K562 (cell line): ENCODE measurements around the gene MTSS2. TPM values are rescaled to one million over a fixed set of nuclear protein-coding genes. Genes with fewer than 3 reads are reported as not detected.

Experiments used
- ATAC-seq: fragments of 200-7000 bp; cut with Tn5 transposase; 3 replicates; pipeline ENCODE4 v1.9.1; 2020; ENCODE audit warnings: moderate library complexity
- BruUV-seq: library from RNA; stranded (reverse); fragments of 400-500 nt; replicated peaks from 2 replicates; lab custom pipeline; 2021; lab: Mats Ljungman, UMichigan
- CTCF ChIA-PET: fragments of 300-600 bp; formaldehyde crosslinking; extraction: SDS; loops from one replicate; lab custom pipeline; 2021; ENCODE audit warnings: low intra/inter-chr PET ratio; lab: Yijun Ruan, JAX
- POLR2A ChIA-PET: fragments of 300-600, 350-650 bp; sonication (Branson Sonifier 250); formaldehyde crosslinking; extraction: SDS; loops from one replicate; lab custom pipeline; 2021; ENCODE audit warnings: antibody characterized with exemption, inconsistent platforms; lab: Yijun Ruan, JAX
- DNase-seq, 4 experiments: peaks; one replicate each; pipeline versions ENCODE4 v3.0.0 to v3.0.0-alpha.2; 2011 to 2018; ENCODE audit warnings: low spot score in 3 of 4, mixed read lengths in 3 of 4; ENCODE audit errors: extremely low read depth in 1 of 4
- FAIRE-seq: peaks from 2 replicates; lab custom pipeline; 2011; peaks lifted over from hg19 to GRCh38; lab: Jason Lieb, UNC
- H2AFZ ChIP-seq: 2 replicates; pipeline ENCODE4 v1.6.0; 2011; ENCODE audit warnings: low read depth, low read length, control low read depth, inconsistent platforms
- H3K27ac ChIP-seq: fragments of 200-600 bp; 3 replicates; pipeline ENCODE4 v1.8.0; 2011; ENCODE audit warnings: low read depth, mild to moderate bottlenecking, control low read depth, inconsistent platforms, low read length, moderate library complexity, mixed read lengths; ENCODE audit errors: extremely low read depth
- H3K27me3 ChIP-seq, 2 experiments: fragments of 300-600 bp in 1 of 2; 2 replicates in 1 of 2; 3 replicates in 1 of 2; pipeline versions ENCODE4 v1.6.0 to v1.8.0; 2011; ENCODE audit warnings: inconsistent platforms in 2 of 2, low read length in 2 of 2, mild to moderate bottlenecking in 1 of 2, mixed read lengths in 1 of 2, moderate library complexity in 1 of 2; ENCODE audit not compliant: control insufficient read depth in 2 of 2, insufficient read depth in 2 of 2
- H3K36me3 ChIP-seq: fragments of 300-600 bp; 3 replicates; pipeline ENCODE4 v1.8.0; 2011; ENCODE audit warnings: mild to moderate bottlenecking, low read length, inconsistent platforms; ENCODE audit not compliant: control insufficient read depth, insufficient read depth
- H3K4me1 ChIP-seq, 2 experiments: fragments of 200-600 bp in 1 of 2; replicated peaks in 1 of 2; 2 replicates in 1 of 2; 3 replicates in 1 of 2; pipeline versions ENCODE4 v1.5.1 to v1.8.0; 2011; ENCODE audit warnings: inconsistent platforms in 2 of 2, low read length in 2 of 2, mild to moderate bottlenecking in 1 of 2, mixed read lengths in 1 of 2, moderate library complexity in 1 of 2; ENCODE audit not compliant: control insufficient read depth in 2 of 2, insufficient read depth in 2 of 2
- H3K4me2 ChIP-seq: 2 replicates; pipeline ENCODE4 v1.6.1; 2011; ENCODE audit warnings: low read length, control low read depth, inconsistent platforms, mixed read lengths; ENCODE audit not compliant: insufficient read depth
- H3K4me3 ChIP-seq: fragments of 200-600 bp; sonication (generic), shearing (Covaris generic); 2 replicates; pipeline ENCODE4 v1.5.1; 2016; ENCODE audit warnings: control low read depth, inconsistent platforms
- H3K79me2 ChIP-seq: fragments of 200-600 bp; 3 replicates; pipeline ENCODE4 v1.8.0; 2011; ENCODE audit warnings: low read length, inconsistent platforms; ENCODE audit not compliant: control insufficient read depth, insufficient read depth
- H3K9ac ChIP-seq, 2 experiments: 2 replicates each; pipeline versions ENCODE4 v1.6.0 to v1.6.1; 2011; ENCODE audit warnings: low read depth in 2 of 2, low read length in 2 of 2, control low read depth in 1 of 2, inconsistent platforms in 1 of 2, mild to moderate bottlenecking in 1 of 2, mixed read lengths in 1 of 2; ENCODE audit not compliant: insufficient read depth in 1 of 2
- H3K9me1 ChIP-seq: one replicate; pipeline ENCODE4 v1.6.0; 2011; ENCODE audit warnings: inconsistent platforms, mild to moderate bottlenecking, low read length, moderate library complexity; ENCODE audit not compliant: control insufficient read depth, insufficient read depth
- H3K9me3 ChIP-seq: replicated peaks from 2 replicates; pipeline ENCODE4 v1.5.1; 2011; ENCODE audit warnings: low read depth, low read length, inconsistent platforms; ENCODE audit not compliant: control insufficient read depth, insufficient read depth
- H4K20me1 ChIP-seq: replicated peaks from 2 replicates; pipeline ENCODE4 v1.6.1; 2011; ENCODE audit warnings: low read length, inconsistent platforms, mixed read lengths; ENCODE audit not compliant: control insufficient read depth, insufficient read depth
- ADNP ChIP-seq: fragments of 200-800 bp; sonication (Bioruptor generic); IDR thresholded peaks from 2 replicates; pipeline ENCODE4 v1.6.1; 2016; ENCODE audit warnings: missing genetic modification characterization, missing compliant biosample characterization
- BHLHE40 ChIP-seq: IDR thresholded peaks from 2 replicates; pipeline ENCODE4 v1.6.1; 2011; ENCODE audit warnings: low read length, improper control_type of control experiment
- ELF2 ChIP-seq: fragments of 250-450 bp; sonication (Bioruptor Pico); IDR thresholded peaks from 2 replicates; pipeline ENCODE4 v1.5.0; 2021; ENCODE audit warnings: mild to moderate bottlenecking
- GABPB1 ChIP-seq: sonication (generic); formaldehyde crosslinking; IDR thresholded peaks from 2 replicates; pipeline ENCODE4 v1.8.0; 2022; ENCODE audit warnings: mild to moderate bottlenecking, missing genetic modification reagents
- NR2C1 ChIP-seq, 2 experiments: fragments of 450-650 bp; IDR thresholded peaks; 2 replicates each; pipeline ENCODE4 v1.6.1; 2017; ENCODE audit warnings: mild to moderate bottlenecking in 2 of 2, antibody characterized with exemption in 1 of 2, inconsistent platforms in 1 of 2, missing compliant biosample characterization in 1 of 2, missing genetic modification characterization in 1 of 2
- NR2C2 ChIP-seq, 2 experiments: fragments of 200-800 bp in 1 of 2; sonication (Bioruptor generic) in 1 of 2; sonication (generic) in 1 of 2; formaldehyde crosslinking in 1 of 2; IDR thresholded peaks; 2 replicates each; pipeline versions ENCODE4 v1.6.1 to v1.8.0; 2016 to 2022; ENCODE audit warnings: mild to moderate bottlenecking in 1 of 2, missing compliant biosample characterization in 1 of 2, missing genetic modification characterization in 1 of 2, missing genetic modification reagents in 1 of 2
- NUFIP1 ChIP-seq: fragments of 450-650 bp; IDR thresholded peaks from 2 replicates; pipeline ENCODE4 v1.6.1; 2018; ENCODE audit not compliant: partially characterized antibody
- POLR2G ChIP-seq: fragments of 200-400 bp; formaldehyde crosslinking; IDR thresholded peaks from 2 replicates; pipeline ENCODE4 v1.6.1; 2017; ENCODE audit warnings: low read depth, mild to moderate bottlenecking, antibody characterized with exemption, low read length, moderate library complexity
- SP1 ChIP-seq: sonication (generic); formaldehyde crosslinking; IDR thresholded peaks from 2 replicates; pipeline ENCODE4 v1.8.1; 2022; ENCODE audit warnings: mild to moderate bottlenecking, missing genetic modification reagents
- ZC3H4 ChIP-seq: sonication (generic); formaldehyde crosslinking; IDR thresholded peaks from 2 replicates; pipeline ENCODE4 v1.9.0; 2021; ENCODE audit warnings: missing genetic modification reagents, borderline replicate concordance
- ZNF354B ChIP-seq: fragments of 250-450 bp; sonication (Bioruptor Pico); IDR thresholded peaks from 2 replicates; pipeline ENCODE4 v1.4.0; 2020
- WGBS: fragments of 100-300 bp; shearing (Covaris generic); methylation state at CpG from one replicate; pipeline ENCODE4 v1.1.6; 2016; ENCODE audit warnings: low coverage, mixed read lengths; ENCODE audit not compliant: insufficient coverage; ENCODE audit errors: missing lambda C conversion rate; 5-methylcytosine and 5-hydroxymethylcytosine counted together
- in situ Hi-C: fragments of 300-500 bp; cut with MboI; formaldehyde crosslinking; loops from 4 replicates; pipeline ENCODE4 v1.15.0; 2018; ENCODE audit warnings: inconsistent platforms, mixed read lengths
- intact Hi-C: fragments of 100-400 bp; cut with micrococcal nuclease; formaldehyde crosslinking; loops from 2 replicates; pipeline ENCODE4 v1.14.2; 2022
- polyA plus RNA-seq, 8 experiments: library from polyadenylated mRNA; depleted of rRNA in 4 of 8; stranded (reverse) in 5 of 8; unstranded in 3 of 8; fragments of >200 nt; fragmentation: Nextera tagmentation in 2 of 8; fragmentation: Illumina TruSeq in 1 of 8; extraction: Ambion mirVana in 2 of 8; extraction: Trizol in 1 of 8; gene quantifications; 2 replicates each; pipeline versions ENCODE4 v1.2.1 to v1.2.3, GENCODE V29; 2011 to 2014; ENCODE audit warnings: inconsistent platforms in 1 of 8, missing spikeins in 1 of 8
- total RNA-seq, 7 experiments: library from RNA; depleted of rRNA in 6 of 7; stranded (reverse); fragments of >200 nt in 6 of 7; fragmentation: Illumina TruSeq in 2 of 7; extraction: Trizol in 2 of 7; gene quantifications; 2 replicates each; pipeline versions ENCODE4 v1.2.1 to v1.2.3, GENCODE V29; 2011 to 2021; ENCODE audit warnings: low replicate concordance in 1 of 7

MTSS2 gene
- total and polyA plus RNA-seq, 9 of the 15 experiments (the other 6 are each of a cell fraction or from before 2014, with no cell fraction given), result 0.11 to 60.3 (median 16.9) TPM

- DNase-seq (no peak), FAIRE-seq (no peak), ATAC-seq (no peak)
- no TSS peak for BruUV-seq
- no peaks in the 10 kb centered on the region for H3K9me3 ChIP-seq
- in situ Hi-C loops, result no loop called here
- H3K79me2 ChIP-seq, result no peaks in the 10 kb centered on the region
- ChIA-PET POLR2A (interaction anchor here (0.6 to 1.1 kb wide), 3 partner anchors 9 to 34 kb away, joined by 3 read pairs; no protein-coding TSS in a partner anchor), CTCF (no interaction called here)
- H3K4me2 ChIP-seq, result no peak overlapping the region
- no peaks in the 10 kb centered on the region for H3K9me1 ChIP-seq
- H3K4me3 ChIP-seq, result no peak overlapping the region
- no peaks in the 10 kb centered on the region for H4K20me1 ChIP-seq
- H3K27ac ChIP-seq, result no peak overlapping the region
- H3K9ac ChIP-seq, result no peak overlapping the region
- no peaks in the 10 kb centered on the region for H3K27me3 ChIP-seq
- intact Hi-C loops, result loop anchor here (10.0 kb wide), 1 partner anchor 135 kb away; the partner anchor contains the start of genes COG4 and SF3B3
- 75% methylated on average over 12 of the region's 16 CpGs for WGBS
- H2AFZ ChIP-seq, result no peak overlapping the region
- peaks cover 21% of the 10 kb centered on the region; the same call in 1 of the 3 replicates for H3K36me3 ChIP-seq
- peaks cover 0 to 43% of the 10 kb centered on the region in 2 experiments; a peak in 2 of 5 replicates for H3K4me1 ChIP-seq
- TF ChIP-seq POLR2G (peak; percentile 67), ELF2 (CRISPR knock-in tag) (no peak), ZNF354B (CRISPR knock-in tag) (no peak), ZC3H4 (CRISPR knock-in tag) (no peak)
These were observed 25.7 kb downstream of the MTSS2 start for GRCh38 chr16:70659953-70660671.

- Histone ChIP-seq H3K4me3 (no peak overlapping the region), H2AFZ (no peak overlapping the region), H4K20me1 (no peaks in the 10 kb centered on the region), H3K9me1 (no peaks in the 10 kb centered on the region), H3K36me3 (peaks cover 16% of the 10 kb centered on the region; the same call in 1 of the 3 replicates), H3K27ac (no peak overlapping the region), H3K79me2 (no peaks in the 10 kb centered on the region), H3K9me3 (no peaks in the 10 kb centered on the region), H3K9ac (no peak overlapping the region), H3K4me1 (peaks cover under 1 to 40% of the 10 kb centered on the region in 2 experiments; a peak in 4 of 5 replicates), H3K4me2 (no peak overlapping the region), H3K27me3 (no peaks in the 10 kb centered on the region)
- DNase-seq, result no peak
- WGBS, result 67% methylated on average over 9 of the region's 12 CpGs
- TF ChIP-seq NUFIP1 (no peak), NR2C2 (CRISPR knock-in tag; IDR thresholded peaks at IDR 0.05) (peak; percentile 82), NR2C2 (tag; IDR thresholded peaks at IDR 0.05) (no peak), BHLHE40 (no peak), GABPB1 (peak; percentile 50; the same call in 1 of the 2 replicates), ADNP (tag) (no peak), NR2C1 (IDR thresholded peaks at IDR 0.05) (peak; percentile 84), NR2C1 (tag; IDR thresholded peaks at IDR 0.05) (peak; percentile 60), SP1 (CRISPR knock-in tag) (no peak)
- in situ Hi-C loops (no loop called here), intact Hi-C loops (loop anchor here (10.0 kb wide), 1 partner anchor 135 kb away; the partner anchor contains the start of genes COG4 and SF3B3)
- POLR2A ChIA-PET, result interaction anchor here (0.6 to 1.1 kb wide), 3 partner anchors 9 to 33 kb away, joined by 3 read pairs; no protein-coding TSS in a partner anchor
- no peak for ATAC-seq
- FAIRE-seq, result no peak
- CTCF ChIA-PET, result no interaction called here
- no TSS peak for BruUV-seq
These were observed 26.3 kb downstream of the MTSS2 start for GRCh38 chr16:70659546-70659945.
